HG03045 (cell line): ENCODE measurements around the gene PCDHA2.
"Not testable (repeated sequence)": the region's sequence is repeated elsewhere in the genome, so short reads cannot be mapped to it uniquely, and the experiment has no call there.

Experiments used
- ATAC-seq: cut with Tn5 transposase; IDR thresholded peaks from one replicate; pipeline ENCODE4 v1.9.1; 2021; ENCODE audit warnings: mild to moderate bottlenecking, moderate library complexity; ENCODE audit not compliant: unreplicated experiment

Gene PCDHA2

GRCh38 chr5:140794595-140795258, at the start of gene PCDHA2:
Gene PCDHA2 (plus strand): TSS chr5:140794852.
- ATAC-seq, result no peak

- no peak for ATAC-seq
These were observed 41.1 kb upstream of the PCDHA2 start for GRCh38 chr5:140753561-140753960.

- ATAC-seq, result no peak
These were observed 30.3 kb upstream of the PCDHA2 start for GRCh38 chr5:140764177-140764973.

- ATAC-seq, result no peak
These were observed 27.2 kb upstream of the PCDHA2 start for GRCh38 chr5:140767444-140767843.

GRCh38 chr5:140780512-140780911, 14.1 kb upstream of the PCDHA2 start:
- no peak for ATAC-seq

GRCh38 chr5:140785905-140786686, 8.6 kb upstream of the PCDHA2 start, which contains the start of gene PCDHA1:
Gene PCDHA1 (plus strand): TSS chr5:140786140.
- no peak for ATAC-seq

- ATAC-seq, result not testable (repeated sequence)
These were observed 7.2 kb upstream of the PCDHA2 start for GRCh38 chr5:140787422-140787821.

- ATAC-seq, result not testable (repeated sequence)
These were observed 6.7 kb upstream of the PCDHA2 start for GRCh38 chr5:140787849-140788504.

- no peak for ATAC-seq
These were observed 3.6 kb upstream of the PCDHA2 start for GRCh38 chr5:140791089-140791488.

- no peak for ATAC-seq
These were observed 598 bp downstream of the PCDHA2 start for GRCh38 chr5:140795259-140795641.

- ATAC-seq, result not testable (repeated sequence)
These were observed 1.5 kb downstream of the PCDHA2 start for GRCh38 chr5:140796072-140796717.

GRCh38 chr5:140796718-140797095, 2.1 kb downstream of the PCDHA2 start:
- no peak for ATAC-seq

- ATAC-seq, result no peak
These were observed 6.3 kb downstream of the PCDHA2 start, which contains the start of gene PCDHA3 for GRCh38 chr5:140800816-140801493. Gene PCDHA3 (plus strand): TSS chr5:140801057.

GRCh38 chr5:140801494-140801841, 6.8 kb downstream of the PCDHA2 start:
- ATAC-seq, result no peak

- not testable (repeated sequence) for ATAC-seq
These were observed 7.7 kb downstream of the PCDHA2 start for GRCh38 chr5:140802381-140802780.

- ATAC-seq, result no peak
These were observed 8.2 kb downstream of the PCDHA2 start for GRCh38 chr5:140802781-140803271.

GRCh38 chr5:140806834-140807775, 12.5 kb downstream of the PCDHA2 start, which contains the start of gene PCDHA4:
Gene PCDHA4 (plus strand): TSS chr5:140807068.
- no peak for ATAC-seq

- not testable (repeated sequence) for ATAC-seq
These were observed 13.7 kb downstream of the PCDHA2 start for GRCh38 chr5:140808241-140808888.
